Esophagus squamous epithelium (tissue), 4 donors: ENCODE results near the gene PAFAH2.

Source experiments
- POLR2A ChIP-seq, 4 donors: fragments of 450-650 bp; IDR thresholded peaks; one replicate each; pipeline ENCODE4 v1.6.1; 2017; ENCODE audit warnings: antibody characterized with exemption in 4 of 4, mild to moderate bottlenecking in 4 of 4, moderate library complexity in 3 of 4
- TF ChIP-seq, protein P1 (sequence below), 6 experiments: fragments of 450-650 bp in 4 of 6; fragments of 200-600 bp in 2 of 6; sonication (generic) in 2 of 6; IDR thresholded peaks; one replicate each; pipeline ENCODE4 v1.5.1; 2016 to 2019; ENCODE audit warnings: antibody characterized with exemption in 6 of 6, mild to moderate bottlenecking in 4 of 6, moderate library complexity in 4 of 6

DNA sequence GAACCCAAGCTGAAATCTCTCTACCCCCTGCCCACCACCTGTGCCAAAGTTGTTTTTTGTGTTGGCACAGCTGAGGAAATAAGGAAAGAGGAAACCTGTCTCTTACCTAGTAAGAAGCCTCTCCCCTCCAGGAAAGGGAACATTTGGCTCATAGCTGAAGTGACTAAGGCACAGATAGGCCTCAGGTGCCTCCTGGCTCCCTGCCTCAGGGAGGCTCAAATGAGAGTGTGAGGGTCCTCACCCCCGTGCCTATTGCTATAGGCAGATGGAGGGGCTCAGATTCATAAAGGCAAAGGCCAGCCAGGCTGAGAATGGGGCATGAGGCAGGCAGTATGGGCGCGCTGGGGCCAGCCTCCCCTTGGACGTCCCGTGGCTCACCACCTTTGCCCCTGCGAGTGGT is 40.6 kb upstream of the PAFAH2 start:
- TF ChIP-seq, protein P1, sequence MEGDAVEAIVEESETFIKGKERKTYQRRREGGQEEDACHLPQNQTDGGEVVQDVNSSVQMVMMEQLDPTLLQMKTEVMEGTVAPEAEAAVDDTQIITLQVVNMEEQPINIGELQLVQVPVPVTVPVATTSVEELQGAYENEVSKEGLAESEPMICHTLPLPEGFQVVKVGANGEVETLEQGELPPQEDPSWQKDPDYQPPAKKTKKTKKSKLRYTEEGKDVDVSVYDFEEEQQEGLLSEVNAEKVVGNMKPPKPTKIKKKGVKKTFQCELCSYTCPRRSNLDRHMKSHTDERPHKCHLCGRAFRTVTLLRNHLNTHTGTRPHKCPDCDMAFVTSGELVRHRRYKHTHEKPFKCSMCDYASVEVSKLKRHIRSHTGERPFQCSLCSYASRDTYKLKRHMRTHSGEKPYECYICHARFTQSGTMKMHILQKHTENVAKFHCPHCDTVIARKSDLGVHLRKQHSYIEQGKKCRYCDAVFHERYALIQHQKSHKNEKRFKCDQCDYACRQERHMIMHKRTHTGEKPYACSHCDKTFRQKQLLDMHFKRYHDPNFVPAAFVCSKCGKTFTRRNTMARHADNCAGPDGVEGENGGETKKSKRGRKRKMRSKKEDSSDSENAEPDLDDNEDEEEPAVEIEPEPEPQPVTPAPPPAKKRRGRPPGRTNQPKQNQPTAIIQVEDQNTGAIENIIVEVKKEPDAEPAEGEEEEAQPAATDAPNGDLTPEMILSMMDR (IDR thresholded peaks at IDR 0.05), result no peak
- no peak for TF ChIP-seq POLR2A (IDR thresholded peaks at IDR 0.05)
